GM19193 (cell line): ENCODE measurements around the gene KTN1.

Source experiments
- POLR2A ChIP-seq: IDR thresholded peaks from 4 replicates; pipeline ENCODE4 v1.6.1; 2011; ENCODE audit not compliant: insufficient read depth, insufficient read length; ENCODE audit errors: extremely low read depth

KTN1 gene

DNA sequence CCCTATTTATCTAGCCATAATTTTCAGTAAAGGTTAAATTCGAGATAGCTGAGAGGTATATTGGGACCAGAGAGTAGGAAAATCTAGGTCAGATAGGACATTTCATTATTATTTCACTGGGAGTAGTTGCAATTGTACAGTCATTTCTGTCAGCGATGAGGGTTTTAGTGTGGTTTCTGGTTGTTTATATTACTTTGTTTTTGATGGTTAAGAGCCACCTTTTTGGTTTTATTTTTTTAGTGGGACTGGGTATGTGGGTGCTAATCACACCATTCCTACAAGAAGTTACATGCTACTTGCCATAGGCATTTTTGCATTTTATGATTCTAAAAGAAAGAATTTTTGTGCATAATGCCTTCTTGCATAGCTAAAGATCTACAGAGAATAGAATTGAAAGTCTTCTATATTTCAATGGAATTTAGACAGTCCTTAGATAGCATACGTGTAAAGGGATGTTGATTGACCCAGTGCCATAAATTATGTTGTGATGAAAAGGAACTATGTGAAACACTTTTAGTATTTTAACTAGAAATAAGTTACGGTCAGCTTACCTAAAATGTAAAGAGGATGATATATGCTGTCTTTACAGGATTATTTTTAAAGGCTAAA lies 85.2 kb downstream of the KTN1 start:
- no peak for TF ChIP-seq POLR2A

DNA sequence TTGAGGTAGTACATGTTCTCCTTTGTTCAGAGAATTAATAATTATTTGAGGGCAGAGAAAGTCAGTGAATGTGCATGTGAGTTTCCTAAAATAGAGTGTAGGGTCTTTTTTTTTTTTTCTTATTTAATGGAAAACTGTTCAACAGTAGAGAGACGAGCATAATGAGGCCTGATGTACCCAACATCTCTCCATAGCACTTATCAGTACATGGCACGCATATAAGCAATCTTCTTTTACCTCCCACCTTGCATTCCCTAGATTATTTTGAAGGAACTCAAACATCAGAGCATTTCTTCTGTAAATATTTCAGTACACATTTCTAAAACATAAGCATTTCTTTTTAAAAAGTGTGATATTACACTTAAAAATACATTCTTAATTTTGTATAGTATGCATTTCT lies 87.8 kb downstream of the KTN1 start:
- no peak for TF ChIP-seq POLR2A

DNA sequence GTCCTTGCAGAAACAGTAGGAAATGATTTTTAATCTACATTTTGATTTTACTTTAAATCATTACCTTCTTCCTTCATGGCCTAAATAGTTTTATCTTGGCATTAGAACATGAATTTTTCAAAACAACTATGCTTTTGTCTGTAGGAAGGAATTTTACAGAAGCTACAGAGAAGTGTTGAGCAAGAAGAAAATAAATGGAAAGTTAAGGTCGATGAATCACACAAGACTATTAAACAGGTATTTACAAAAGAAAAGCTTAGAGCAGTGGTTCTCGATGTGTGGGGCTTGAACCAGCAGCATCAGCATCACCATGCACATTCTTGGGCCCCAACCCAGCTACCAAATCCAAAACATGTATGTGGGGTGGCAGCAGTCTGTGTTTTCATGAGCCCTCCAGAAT lies 91.6 kb downstream of the KTN1 start:
- no peak for TF ChIP-seq POLR2A

DNA sequence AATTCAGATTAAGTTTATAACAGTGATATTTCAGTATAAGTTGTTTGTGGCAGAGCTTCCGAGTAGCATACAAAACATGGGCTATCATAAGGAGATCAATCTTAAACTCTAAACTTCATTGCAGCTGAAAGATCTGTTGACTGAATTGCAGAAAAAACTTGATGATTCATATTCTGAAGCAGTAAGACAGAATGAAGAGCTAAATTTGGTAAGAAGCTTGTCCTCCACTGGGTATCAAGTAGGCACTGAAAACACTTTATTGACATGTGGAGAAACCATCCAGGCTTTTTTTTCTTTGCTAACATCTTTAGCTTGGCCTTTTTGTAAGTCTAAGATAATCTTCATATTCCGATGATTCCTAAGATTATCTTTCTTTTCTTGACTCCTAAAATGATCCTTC lies 93.0 kb downstream of the KTN1 start:
- no peak for TF ChIP-seq POLR2A

DNA sequence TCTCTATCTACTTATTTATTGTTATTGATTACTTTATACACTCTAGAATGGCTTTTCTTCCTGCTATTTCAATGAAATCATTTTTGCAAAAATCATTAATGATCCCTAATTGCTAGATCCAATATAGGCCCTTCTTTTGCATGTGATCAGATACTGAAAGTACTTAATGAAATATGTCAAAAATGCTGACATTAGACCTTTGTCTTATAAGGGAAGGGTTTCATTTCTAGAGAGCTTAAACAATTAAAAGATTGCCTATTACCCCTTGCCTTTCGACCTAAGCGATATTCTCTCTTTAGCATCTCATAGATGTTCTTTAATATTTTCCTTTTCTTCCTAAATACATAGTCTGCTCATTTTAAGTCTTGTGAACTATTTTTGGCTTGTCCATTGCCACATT lies 101.1 kb downstream of the KTN1 start:
- no peak for TF ChIP-seq POLR2A

DNA sequence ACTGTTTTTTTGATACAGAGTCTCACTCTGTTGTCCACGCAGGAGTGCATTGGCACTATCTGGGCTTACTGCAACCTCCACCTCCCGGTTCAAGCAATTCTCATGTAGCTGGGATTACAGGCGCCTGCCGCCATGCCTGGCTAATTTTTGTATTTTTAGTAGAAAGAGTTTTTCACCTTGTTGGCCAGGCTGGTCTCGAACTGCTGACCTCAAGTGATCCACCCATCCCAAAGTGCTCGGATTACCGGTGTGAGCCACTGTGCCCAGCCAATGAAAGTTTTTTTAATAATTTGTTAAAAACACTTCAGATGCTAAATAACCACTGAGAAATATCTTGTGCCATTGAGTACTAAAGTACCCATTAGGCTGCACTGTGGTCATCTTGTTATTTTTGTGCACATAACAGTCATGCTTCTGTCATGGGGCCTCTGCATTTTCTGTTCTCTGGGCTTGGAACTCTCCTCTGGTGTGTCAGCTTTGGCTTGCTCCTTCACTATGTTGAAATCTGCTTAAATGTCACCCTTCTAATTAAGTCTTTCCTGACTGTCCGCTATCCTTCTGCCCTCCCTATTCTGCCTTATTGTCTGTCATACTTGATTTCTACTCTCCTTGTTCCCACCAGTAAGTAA lies 105.1 kb downstream of the KTN1 start:
- no peak for TF ChIP-seq POLR2A

DNA sequence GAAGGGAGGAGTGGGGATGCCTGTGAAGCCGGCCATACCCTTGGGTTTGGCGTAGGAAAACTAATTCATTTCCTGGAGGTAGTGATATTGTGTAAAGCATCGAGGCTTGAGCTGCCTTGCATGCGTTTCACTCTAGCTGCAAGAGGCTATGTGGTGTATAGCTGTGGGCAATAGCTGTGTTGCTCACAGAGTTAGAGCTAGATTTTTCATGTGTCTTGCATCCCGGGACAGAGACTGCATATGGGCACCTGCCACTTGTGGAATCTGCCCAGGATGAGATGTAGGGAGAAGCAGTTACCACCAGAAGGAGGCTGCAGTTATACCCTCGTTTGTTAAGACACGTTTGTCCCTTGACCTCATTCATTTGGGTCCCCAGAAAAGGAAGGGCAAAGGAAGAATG lies 106.7 kb downstream of the KTN1 start:
- no peak for TF ChIP-seq POLR2A

DNA sequence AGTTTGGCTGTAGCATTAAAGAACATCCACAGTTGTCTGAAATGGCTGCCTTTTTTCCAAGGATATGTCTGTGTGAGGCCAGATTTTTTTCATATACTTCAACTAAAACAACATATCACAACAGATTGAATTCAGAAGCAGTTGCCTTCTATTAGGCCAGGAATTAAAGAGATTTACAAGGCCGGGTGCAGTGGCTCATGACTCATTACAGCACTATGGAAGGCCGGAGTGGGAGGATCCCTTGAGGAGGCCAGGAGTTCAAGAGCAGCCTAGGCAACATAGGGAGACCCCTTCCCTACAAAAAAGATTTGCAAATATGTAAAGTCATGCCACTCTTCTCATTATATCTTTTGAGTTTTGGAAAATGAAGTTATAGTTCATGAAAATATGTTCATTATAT lies 108.6 kb downstream of the KTN1 start:
- no peak for TF ChIP-seq POLR2A

DNA sequence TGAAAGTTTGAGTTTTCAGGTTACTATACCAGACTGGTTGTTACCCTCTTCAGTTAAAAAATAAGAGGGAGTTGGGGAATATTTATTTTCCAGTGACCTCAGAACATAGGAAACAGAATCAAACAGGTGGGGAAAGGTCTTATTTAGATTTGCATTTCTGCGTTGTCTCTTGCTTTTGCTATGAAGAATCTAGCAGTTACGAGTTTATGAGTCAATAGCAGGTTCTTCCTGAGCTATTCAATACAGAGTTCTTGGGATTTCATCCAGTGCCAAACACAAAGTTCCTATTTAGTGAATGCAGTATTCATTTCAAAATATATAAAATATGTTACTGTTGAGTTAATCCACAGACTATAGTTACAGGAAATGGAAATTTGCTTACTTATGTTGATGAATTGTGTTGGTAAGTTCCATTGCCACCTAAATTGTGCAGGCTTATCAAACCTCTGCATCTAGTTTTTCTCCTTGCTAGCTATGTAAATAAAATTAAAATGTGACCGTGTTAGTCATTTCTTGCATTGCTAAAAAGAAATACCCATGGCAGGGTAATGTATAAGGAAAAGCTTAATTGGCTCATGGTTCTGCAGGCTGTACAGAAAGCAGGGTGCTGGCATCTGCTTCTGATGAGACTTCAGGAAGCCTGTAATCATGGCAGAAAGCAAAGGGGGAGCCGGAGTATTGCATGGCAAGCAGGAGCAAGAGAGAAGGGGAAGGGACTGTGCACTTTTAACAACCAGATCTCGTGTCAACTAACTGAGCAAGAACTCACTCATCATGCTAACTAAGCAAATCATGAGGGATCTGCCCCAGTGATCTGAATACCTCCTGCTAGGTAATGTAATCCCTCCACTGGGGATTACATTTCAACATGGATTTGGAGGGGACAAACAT lies 110.2 kb downstream of the KTN1 start:
- TF ChIP-seq POLR2A = no peak

DNA sequence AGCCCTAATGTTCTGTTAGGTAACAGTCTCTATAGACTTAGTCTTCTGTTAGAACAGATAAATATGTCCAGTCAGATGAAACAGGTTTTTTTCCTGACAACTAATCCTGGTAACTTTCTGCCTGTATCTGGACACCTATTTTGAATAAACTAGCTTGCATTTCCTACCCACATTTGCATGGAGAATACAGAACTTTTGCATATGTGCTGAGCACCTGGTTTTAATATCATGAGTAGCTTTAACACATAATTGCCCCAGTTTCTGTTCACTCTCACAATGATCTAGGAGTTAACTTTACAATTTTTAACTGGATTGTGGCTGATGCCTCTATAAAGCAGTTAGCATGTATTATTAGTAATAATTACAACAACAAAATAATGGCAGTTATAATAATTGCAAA lies 111.7 kb downstream of the KTN1 start:
- TF ChIP-seq POLR2A = no peak

DNA sequence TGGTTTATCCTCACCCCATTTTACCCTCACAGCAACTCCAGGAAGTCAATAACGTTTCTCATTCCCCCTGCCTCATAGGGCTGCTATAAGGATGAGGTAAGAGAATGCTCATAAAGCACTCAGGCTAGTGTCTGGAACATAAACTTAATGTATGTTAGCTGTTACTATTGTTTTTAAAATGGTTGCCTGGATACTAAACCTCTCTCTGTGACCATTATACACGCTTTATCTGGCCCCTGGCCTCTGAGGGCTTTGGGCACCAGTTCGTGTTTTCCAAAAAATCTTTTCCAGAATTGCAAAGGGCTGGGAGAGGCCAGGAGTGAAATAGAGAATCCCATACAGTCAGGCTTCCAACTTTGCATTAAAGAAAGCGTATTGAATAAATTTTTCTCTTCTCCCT lies 113.9 kb downstream of the KTN1 start:
- TF ChIP-seq POLR2A = no peak

DNA sequence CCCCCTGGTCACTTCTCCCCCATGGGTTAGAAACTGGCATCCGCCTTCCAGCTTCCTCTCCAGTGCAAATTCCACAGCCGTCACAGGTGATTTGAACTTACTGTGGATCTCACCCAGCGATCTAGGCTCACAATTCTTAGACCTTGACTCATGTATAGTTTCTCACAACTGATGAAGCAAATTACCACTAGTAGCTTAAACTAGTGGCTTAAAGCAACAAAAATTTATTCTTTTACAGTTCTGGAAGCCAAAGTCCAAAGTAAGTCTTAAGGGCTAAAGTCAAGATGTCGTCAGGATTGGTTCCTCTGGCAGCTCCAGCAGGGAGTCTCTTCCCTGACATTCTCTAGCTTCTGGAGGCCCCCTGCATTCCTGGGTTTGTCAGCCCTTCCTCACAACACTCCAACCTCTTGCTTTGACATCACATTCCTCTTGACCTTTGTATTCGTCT lies 117.4 kb downstream of the KTN1 start:
- no peak for TF ChIP-seq POLR2A

DNA sequence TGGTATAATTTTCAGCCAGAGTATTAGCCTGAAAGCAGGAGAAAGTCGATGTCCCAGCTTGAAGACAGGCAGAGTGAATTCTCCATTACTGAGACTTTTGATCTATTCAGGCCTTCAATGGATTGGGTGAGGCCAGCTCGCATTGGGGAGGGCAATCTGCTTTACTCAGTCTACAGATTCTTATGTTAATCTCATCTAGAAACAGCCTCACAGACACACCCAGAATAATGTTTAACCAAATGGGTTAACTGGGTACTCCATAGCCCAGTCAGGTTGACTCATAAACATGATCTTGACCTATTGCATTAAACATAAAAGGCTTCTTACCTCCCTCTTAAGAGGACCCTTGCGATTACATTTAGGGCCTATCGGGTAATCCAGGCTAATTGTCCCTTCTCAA lies 118.0 kb downstream of the KTN1 start:
- TF ChIP-seq POLR2A = no peak

DNA sequence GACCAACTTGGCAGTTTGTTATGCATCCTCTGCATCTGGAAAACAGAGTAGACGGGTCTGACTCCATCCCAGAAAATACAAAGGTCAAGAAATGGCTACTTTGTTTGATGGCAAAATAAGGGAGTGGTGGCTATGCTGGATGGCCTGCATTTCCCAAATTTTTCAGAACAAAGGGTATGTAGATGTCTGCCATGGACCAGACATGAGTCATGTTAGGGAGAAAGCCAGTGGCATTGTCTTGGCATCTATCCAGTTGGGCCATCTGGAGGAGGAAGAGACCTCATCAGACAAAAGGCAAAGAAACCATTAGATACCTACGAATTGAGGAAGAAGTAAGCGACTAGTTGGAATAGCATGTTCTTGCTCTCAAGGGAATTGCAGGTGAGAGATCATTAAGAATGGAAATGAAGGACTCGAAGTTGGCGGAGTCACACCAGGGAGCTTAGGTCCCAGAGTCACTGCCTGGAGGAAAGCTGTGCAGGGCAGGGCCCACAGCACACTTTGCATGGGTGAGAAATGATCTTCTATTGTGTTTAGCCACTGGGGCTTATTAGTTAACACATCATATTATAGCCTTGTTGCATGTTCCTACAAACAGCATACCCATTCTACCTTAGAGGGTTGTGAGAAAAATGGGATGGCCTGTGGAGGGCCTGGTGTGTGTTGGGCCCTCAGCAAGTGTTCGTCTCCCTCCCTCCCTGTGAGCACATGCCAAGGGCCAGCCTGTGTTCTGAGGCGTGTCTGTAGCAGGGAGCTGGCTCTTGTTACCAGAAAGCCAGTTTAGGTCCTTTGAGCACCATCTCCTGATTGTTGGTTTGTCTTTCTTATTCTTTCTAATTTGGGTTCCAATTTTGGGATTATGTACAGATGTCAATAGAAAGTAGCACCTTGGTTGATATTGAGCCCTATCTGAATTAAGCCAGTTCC lies 119.4 kb downstream of the KTN1 start:
- TF ChIP-seq POLR2A = no peak

DNA sequence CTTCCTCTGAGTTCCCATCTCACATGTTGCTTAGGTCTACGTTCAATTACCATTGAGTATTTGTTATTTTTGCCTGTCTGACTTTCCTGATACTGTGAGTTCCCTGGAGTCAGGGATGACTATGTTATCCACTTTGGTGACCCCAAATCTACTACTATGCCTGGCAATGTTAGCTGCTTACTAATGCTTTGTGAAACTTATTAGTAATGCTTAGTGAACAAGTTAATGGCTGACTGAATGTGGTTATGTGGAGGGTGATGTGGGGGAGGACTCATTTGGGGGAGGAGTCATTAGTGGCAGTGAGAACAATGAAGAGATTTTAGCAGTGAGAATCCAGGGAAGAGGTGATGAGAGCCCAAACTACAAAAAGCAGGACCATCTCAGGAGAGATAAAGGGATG lies 121.6 kb downstream of the KTN1 start:
- TF ChIP-seq POLR2A = no peak
